Left ventricle myocardium inferior (tissue), 1 donor: Measurements from ENCODE around the gene C6orf15. TPM values are rescaled to one million over a fixed set of nuclear protein-coding genes. Genes with fewer than 3 reads are reported as not detected.

ENCODE experiments used
- DNase-seq: peaks from one replicate; pipeline ENCODE4 v3.0.0-alpha.2; 2020
- H3K27ac ChIP-seq: fragments of 200-600 bp; replicated peaks from 2 replicates; pipeline ENCODE4 v1.8.0; 2021
- H3K27me3 ChIP-seq: fragments of 200-600 bp; 2 replicates; pipeline ENCODE4 v1.8.0; 2021; ENCODE audit warnings: low read depth
- H3K36me3 ChIP-seq: fragments of 200-600 bp; 2 replicates; pipeline ENCODE4 v1.8.0; 2021
- H3K4me1 ChIP-seq: fragments of 200-600 bp; 2 replicates; pipeline ENCODE4 v1.8.0; 2021
- H3K4me3 ChIP-seq: fragments of 200-600 bp; 2 replicates; pipeline ENCODE4 v1.8.0; 2021; ENCODE audit warnings: mild to moderate bottlenecking, moderate library complexity
- H3K9me3 ChIP-seq: fragments of 200-600 bp; replicated peaks from 2 replicates; pipeline ENCODE4 v1.8.0; 2021
- intact Hi-C: fragments of 100-400 bp; cut with micrococcal nuclease; formaldehyde crosslinking; loops from one replicate; pipeline ENCODE4 v1.11.0; 2022
- total RNA-seq: library from RNA; stranded (reverse); fragmentation: NEBNext Ultra II Directional; extraction: Animal tissue kit (Norgen Biotek cat#: 25700); gene quantifications from one replicate; pipeline ENCODE4 v1.2.1, GENCODE V29; 2021
- TF ChIP-seq, protein P1 (sequence below): fragments of 200-600 bp; IDR thresholded peaks from 2 replicates; pipeline ENCODE4 v1.8.0; 2021; ENCODE audit warnings: antibody characterized with exemption, mild to moderate bottlenecking, borderline replicate concordance
- donor health status: DM: no; HTN: yes; CAD: no; lungs with severe emphysema.

The C6orf15 gene
- total RNA-seq, 1 donor from 2014 or later = not detected

DNA sequence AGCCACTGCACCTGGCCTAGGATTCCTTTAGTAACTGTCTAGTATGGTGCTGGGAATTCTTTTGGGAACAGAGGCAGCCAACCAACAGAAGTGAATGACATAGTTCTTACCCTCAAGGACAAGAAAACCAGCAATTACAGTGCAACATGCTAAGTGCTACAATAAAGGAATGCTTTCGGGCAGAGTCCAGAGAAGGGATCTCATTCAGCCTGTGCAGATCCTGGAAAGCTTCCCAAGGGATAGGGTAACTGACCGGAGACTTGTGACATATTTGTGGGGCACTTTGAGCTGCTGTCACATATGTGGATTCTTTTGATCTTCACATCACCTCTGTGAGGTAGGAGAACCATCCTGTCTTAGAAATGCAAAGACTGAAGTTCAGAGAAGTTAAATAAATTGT is 46.8 kb downstream of the C6orf15 start:
- no peak for DNase-seq
- Histone ChIP-seq H3K27me3 (no peaks in the 10 kb centered on the region), H3K4me3 (no peak overlapping the region), H3K27ac (no peak overlapping the region), H3K9me3 (no peaks in the 10 kb centered on the region), H3K36me3 (no peaks in the 10 kb centered on the region), H3K4me1 (no peaks in the 10 kb centered on the region)
- intact Hi-C loops = no loop called here
- TF ChIP-seq, protein P1, sequence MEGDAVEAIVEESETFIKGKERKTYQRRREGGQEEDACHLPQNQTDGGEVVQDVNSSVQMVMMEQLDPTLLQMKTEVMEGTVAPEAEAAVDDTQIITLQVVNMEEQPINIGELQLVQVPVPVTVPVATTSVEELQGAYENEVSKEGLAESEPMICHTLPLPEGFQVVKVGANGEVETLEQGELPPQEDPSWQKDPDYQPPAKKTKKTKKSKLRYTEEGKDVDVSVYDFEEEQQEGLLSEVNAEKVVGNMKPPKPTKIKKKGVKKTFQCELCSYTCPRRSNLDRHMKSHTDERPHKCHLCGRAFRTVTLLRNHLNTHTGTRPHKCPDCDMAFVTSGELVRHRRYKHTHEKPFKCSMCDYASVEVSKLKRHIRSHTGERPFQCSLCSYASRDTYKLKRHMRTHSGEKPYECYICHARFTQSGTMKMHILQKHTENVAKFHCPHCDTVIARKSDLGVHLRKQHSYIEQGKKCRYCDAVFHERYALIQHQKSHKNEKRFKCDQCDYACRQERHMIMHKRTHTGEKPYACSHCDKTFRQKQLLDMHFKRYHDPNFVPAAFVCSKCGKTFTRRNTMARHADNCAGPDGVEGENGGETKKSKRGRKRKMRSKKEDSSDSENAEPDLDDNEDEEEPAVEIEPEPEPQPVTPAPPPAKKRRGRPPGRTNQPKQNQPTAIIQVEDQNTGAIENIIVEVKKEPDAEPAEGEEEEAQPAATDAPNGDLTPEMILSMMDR = no peak

DNA sequence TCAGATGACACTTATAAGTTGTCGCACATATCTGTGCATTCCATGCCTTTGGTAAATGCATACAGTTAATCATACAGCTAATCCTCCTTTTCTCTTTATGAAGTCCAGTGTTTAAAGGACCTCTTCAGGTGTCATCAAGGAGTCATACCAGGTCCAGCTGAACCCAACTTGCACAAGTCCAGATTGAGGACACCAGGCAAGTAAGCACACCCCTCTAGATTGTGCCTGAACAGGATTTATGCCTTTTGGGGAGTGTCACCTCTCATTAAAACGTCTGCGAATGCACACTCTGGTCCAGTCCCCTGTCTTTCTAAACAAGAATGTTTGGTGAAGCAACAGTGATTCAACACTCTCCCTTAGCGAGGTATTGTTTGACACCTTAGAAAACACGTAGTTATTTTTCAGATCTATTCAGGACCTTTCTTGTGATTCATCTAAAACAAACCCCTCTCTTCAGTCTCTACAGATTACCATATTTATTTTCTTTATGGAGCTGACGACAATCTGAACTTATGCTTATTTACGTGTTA is 48.4 kb downstream of the C6orf15 start:
- Histone ChIP-seq H3K27ac (no peak overlapping the region), H3K4me3 (no peak overlapping the region), H3K4me1 (no peaks in the 10 kb centered on the region), H3K36me3 (no peaks in the 10 kb centered on the region), H3K27me3 (no peaks in the 10 kb centered on the region), H3K9me3 (no peaks in the 10 kb centered on the region)
- TF ChIP-seq, protein P1 = no peak
- intact Hi-C loops = no loop called here
- DNase-seq = no peak

Other genes starting within 250 kb of the C6orf15 start
- gene DDR1, start 228.1 kb downstream of the C6orf15 start, total RNA-seq = 28.2 TPM
- gene GTF2H4, start 204.4 kb downstream of the C6orf15 start, total RNA-seq = 23.0 TPM
- gene VARS2, start 198.3 kb downstream of the C6orf15 start, total RNA-seq = 21.0 TPM
- gene SFTA2, start 180.4 kb downstream of the C6orf15 start, total RNA-seq = not detected
- gene MUCL3, start 171.6 kb downstream of the C6orf15 start, total RNA-seq = not detected
- gene MUC21, start 128.9 kb downstream of the C6orf15 start, total RNA-seq = not detected
- 0.08 TPM for gene MUC22, start 102.1 kb downstream of the C6orf15 start, total RNA-seq
- gene PSORS1C1, start 2.2 kb upstream of the C6orf15 start, total RNA-seq = 4.7 TPM
- not detected for gene CDSN, start 7.9 kb upstream of the C6orf15 start, total RNA-seq
- not detected for gene PSORS1C2, start 26.5 kb upstream of the C6orf15 start, total RNA-seq
- 13.3 TPM for gene CCHCR1, start 45.2 kb upstream of the C6orf15 start, total RNA-seq
- 2.8 TPM for gene TCF19, start 46.0 kb upstream of the C6orf15 start, total RNA-seq
- 0.69 TPM for gene POU5F1, start 58.1 kb upstream of the C6orf15 start, total RNA-seq
- 170 TPM for gene HLA-C, start 159.5 kb upstream of the C6orf15 start, total RNA-seq
- gene HLA-B, start 244.6 kb upstream of the C6orf15 start, total RNA-seq = 400 TPM